HepG2 (cell line): ENCODE results near the gene MAGEA6.
"Not testable (repeated sequence)": the region's sequence is repeated elsewhere in the genome, so short reads cannot be mapped to it uniquely, and the experiment has no call there.

Experiments used
- CERS6 ChIP-seq: sonication (generic); formaldehyde crosslinking; IDR thresholded peaks from 2 replicates; pipeline ENCODE4 v1.5.0; 2020; ENCODE audit warnings: missing genetic modification reagents
- JUND ChIP-seq: sonication (generic); formaldehyde crosslinking; IDR thresholded peaks from 2 replicates; pipeline ENCODE4 v1.8.0; 2022; ENCODE audit warnings: mild to moderate bottlenecking, missing genetic modification reagents
- KAT7 ChIP-seq: IDR thresholded peaks from 2 replicates; pipeline ENCODE4 v1.6.1; 2018; ENCODE audit warnings: borderline replicate concordance, missing compliant biosample characterization
- MATR3 ChIP-seq: sonication (generic); formaldehyde crosslinking; IDR thresholded peaks from 2 replicates; pipeline ENCODE4 v1.4.0; 2020; ENCODE audit warnings: missing genetic modification reagents
- POLR2A ChIP-seq, 2 experiments: IDR thresholded peaks; 2 replicates each; pipeline ENCODE4 v1.6.1; 2011; ENCODE audit warnings: low read depth in 2 of 2, low read length in 2 of 2, mild to moderate bottlenecking in 1 of 2, moderate library complexity in 1 of 2; ENCODE audit not compliant: insufficient read depth in 1 of 2
- RAD21 ChIP-seq: fragments of 450-650 bp; formaldehyde crosslinking; IDR thresholded peaks from 2 replicates; pipeline ENCODE4 v1.5.0; 2020; ENCODE audit warnings: mild to moderate bottlenecking
- TAF1 ChIP-seq: sonication (generic); formaldehyde crosslinking; IDR thresholded peaks from 2 replicates; pipeline ENCODE4 v1.4.0; 2020; ENCODE audit warnings: missing genetic modification reagents
- ZNF317 ChIP-seq: sonication (generic); formaldehyde crosslinking; IDR thresholded peaks from 2 replicates; pipeline ENCODE4 v1.5.0; 2020; ENCODE audit warnings: mild to moderate bottlenecking, missing genetic modification reagents
- TF ChIP-seq, protein P1 (sequence below): sonication (generic); formaldehyde crosslinking; IDR thresholded peaks from 2 replicates; pipeline ENCODE4 v1.5.0; 2020; ENCODE audit warnings: mild to moderate bottlenecking, missing genetic modification reagents
- TF ChIP-seq, protein P2 (sequence below): sonication (generic); formaldehyde crosslinking; IDR thresholded peaks from 2 replicates; pipeline ENCODE4 v1.5.0; 2020; ENCODE audit warnings: mild to moderate bottlenecking, missing genetic modification reagents, moderate library complexity

- TF ChIP-seq JUND; CERS6 (CRISPR knock-in tag); POLR2A (IDR thresholded peaks at IDR 0.05; ENCODE audit: insufficient read depth in 1 of 2, low read depth in 2 of 2, low read length in 2 of 2); MATR3 (CRISPR knock-in tag); KAT7 (CRISPR knock-in tag); ZNF317; TAF1 (CRISPR knock-in tag); RAD21 (CRISPR knock-in tag): not testable (repeated sequence)
- TF ChIP-seq, protein P1, sequence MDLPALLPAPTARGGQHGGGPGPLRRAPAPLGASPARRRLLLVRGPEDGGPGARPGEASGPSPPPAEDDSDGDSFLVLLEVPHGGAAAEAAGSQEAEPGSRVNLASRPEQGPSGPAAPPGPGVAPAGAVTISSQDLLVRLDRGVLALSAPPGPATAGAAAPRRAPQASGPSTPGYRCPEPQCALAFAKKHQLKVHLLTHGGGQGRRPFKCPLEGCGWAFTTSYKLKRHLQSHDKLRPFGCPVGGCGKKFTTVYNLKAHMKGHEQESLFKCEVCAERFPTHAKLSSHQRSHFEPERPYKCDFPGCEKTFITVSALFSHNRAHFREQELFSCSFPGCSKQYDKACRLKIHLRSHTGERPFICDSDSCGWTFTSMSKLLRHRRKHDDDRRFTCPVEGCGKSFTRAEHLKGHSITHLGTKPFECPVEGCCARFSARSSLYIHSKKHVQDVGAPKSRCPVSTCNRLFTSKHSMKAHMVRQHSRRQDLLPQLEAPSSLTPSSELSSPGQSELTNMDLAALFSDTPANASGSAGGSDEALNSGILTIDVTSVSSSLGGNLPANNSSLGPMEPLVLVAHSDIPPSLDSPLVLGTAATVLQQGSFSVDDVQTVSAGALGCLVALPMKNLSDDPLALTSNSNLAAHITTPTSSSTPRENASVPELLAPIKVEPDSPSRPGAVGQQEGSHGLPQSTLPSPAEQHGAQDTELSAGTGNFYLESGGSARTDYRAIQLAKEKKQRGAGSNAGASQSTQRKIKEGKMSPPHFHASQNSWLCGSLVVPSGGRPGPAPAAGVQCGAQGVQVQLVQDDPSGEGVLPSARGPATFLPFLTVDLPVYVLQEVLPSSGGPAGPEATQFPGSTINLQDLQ, result not testable (repeated sequence)
- TF ChIP-seq, protein P2, sequence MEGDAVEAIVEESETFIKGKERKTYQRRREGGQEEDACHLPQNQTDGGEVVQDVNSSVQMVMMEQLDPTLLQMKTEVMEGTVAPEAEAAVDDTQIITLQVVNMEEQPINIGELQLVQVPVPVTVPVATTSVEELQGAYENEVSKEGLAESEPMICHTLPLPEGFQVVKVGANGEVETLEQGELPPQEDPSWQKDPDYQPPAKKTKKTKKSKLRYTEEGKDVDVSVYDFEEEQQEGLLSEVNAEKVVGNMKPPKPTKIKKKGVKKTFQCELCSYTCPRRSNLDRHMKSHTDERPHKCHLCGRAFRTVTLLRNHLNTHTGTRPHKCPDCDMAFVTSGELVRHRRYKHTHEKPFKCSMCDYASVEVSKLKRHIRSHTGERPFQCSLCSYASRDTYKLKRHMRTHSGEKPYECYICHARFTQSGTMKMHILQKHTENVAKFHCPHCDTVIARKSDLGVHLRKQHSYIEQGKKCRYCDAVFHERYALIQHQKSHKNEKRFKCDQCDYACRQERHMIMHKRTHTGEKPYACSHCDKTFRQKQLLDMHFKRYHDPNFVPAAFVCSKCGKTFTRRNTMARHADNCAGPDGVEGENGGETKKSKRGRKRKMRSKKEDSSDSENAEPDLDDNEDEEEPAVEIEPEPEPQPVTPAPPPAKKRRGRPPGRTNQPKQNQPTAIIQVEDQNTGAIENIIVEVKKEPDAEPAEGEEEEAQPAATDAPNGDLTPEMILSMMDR (CRISPR knock-in tag), result not testable (repeated sequence)
Observed at GRCh38 chrX:152761582-152761981, 7.9 kb downstream of the MAGEA6 start.
